BE2C (cell line): ENCODE results near the gene SNHG17.
"Not testable (repeated sequence)": the region's sequence is repeated elsewhere in the genome, so short reads cannot be mapped to it uniquely, and the experiment has no call there.

ENCODE experiments used
- DNase-seq: peaks from one replicate; pipeline ENCODE4 v3.0.0-alpha.2; 2020
- H3K27me3 ChIP-seq: fragments of 250-450 bp; sonication (Bioruptor Pico); 2 replicates; pipeline ENCODE4 v1.5.1; 2020; ENCODE audit warnings: mild to moderate bottlenecking
- H3K36me3 ChIP-seq: fragments of 250-450 bp; sonication (Bioruptor Pico); 2 replicates; pipeline ENCODE4 v1.5.1; 2020; ENCODE audit warnings: mild to moderate bottlenecking
- H3K4me1 ChIP-seq: fragments of 250-450 bp; sonication (Bioruptor Pico); 2 replicates; pipeline ENCODE4 v1.5.1; 2020
- H3K4me3 ChIP-seq: 2 replicates; pipeline ENCODE4 v1.5.1; 2011; ENCODE audit warnings: low read depth, low read length
- H3K9me3 ChIP-seq: fragments of 250-450 bp; sonication (Bioruptor Pico); 2 replicates; pipeline ENCODE4 v1.5.1; 2020
- CTCF ChIP-seq: IDR thresholded peaks from 2 replicates; pipeline ENCODE4 v1.5.1; 2012; ENCODE audit warnings: mild to moderate bottlenecking, low read depth, low read length

Gene SNHG17

GRCh38 chr20:38406476-38406875 is 28.7 kb downstream of the SNHG17 start:
- Histone ChIP-seq H3K36me3 (no peaks in the 10 kb centered on the region; the same call in 1 of the 2 replicates), H3K4me3 (no peak overlapping the region), H3K4me1 (no peaks in the 10 kb centered on the region), H3K9me3 (no peaks in the 10 kb centered on the region), H3K27me3 (no peaks in the 10 kb centered on the region)
- DNase-seq: no peak
- TF ChIP-seq CTCF: no peak

GRCh38 chr20:38405132-38405531 is 30.0 kb downstream of the SNHG17 start:
- no peak for DNase-seq
- Histone ChIP-seq H3K4me1 (no peaks in the 10 kb centered on the region), H3K9me3 (no peaks in the 10 kb centered on the region), H3K4me3 (no peak overlapping the region), H3K36me3 (no peaks in the 10 kb centered on the region; the same call in 1 of the 2 replicates), H3K27me3 (no peaks in the 10 kb centered on the region)
- TF ChIP-seq CTCF: no peak

GRCh38 chr20:38404016-38404415 is 31.1 kb downstream of the SNHG17 start:
- H3K4me1 ChIP-seq: no peaks in the 10 kb centered on the region
- TF ChIP-seq CTCF: no peak
- no peaks in the 10 kb centered on the region for H3K27me3 ChIP-seq
- no peak for DNase-seq
- no peaks in the 10 kb centered on the region; the same call in 1 of the 2 replicates for H3K36me3 ChIP-seq
- no peaks in the 10 kb centered on the region for H3K9me3 ChIP-seq
- H3K4me3 ChIP-seq: no peak overlapping the region

- no peaks in the 10 kb centered on the region for H3K27me3 ChIP-seq
- H3K4me1 ChIP-seq: no peaks in the 10 kb centered on the region
- H3K4me3 ChIP-seq: no peak overlapping the region
- H3K9me3 ChIP-seq: no peaks in the 10 kb centered on the region
- DNase-seq: no peak
- no peaks in the 10 kb centered on the region for H3K36me3 ChIP-seq
- TF ChIP-seq CTCF: no peak
These were observed 32.3 kb downstream of the SNHG17 start for GRCh38 chr20:38402816-38403215.

- no peaks in the 10 kb centered on the region for H3K4me1 ChIP-seq
- no peak overlapping the region for H3K4me3 ChIP-seq
- DNase-seq: no peak
- H3K9me3 ChIP-seq: no peaks in the 10 kb centered on the region
- no peaks in the 10 kb centered on the region for H3K36me3 ChIP-seq
- no peak for TF ChIP-seq CTCF
- H3K27me3 ChIP-seq: no peaks in the 10 kb centered on the region
These were observed 33.0 kb downstream of the SNHG17 start for GRCh38 chr20:38402089-38402488.

GRCh38 chr20:38395751-38396395 is 39.3 kb downstream of the SNHG17 start:
- H3K4me1 ChIP-seq, H3K36me3 ChIP-seq, DNase-seq, H3K27me3 ChIP-seq, H3K9me3 ChIP-seq, H3K4me3 ChIP-seq: not testable (repeated sequence)

GRCh38 chr20:38395165-38395564 is 40.0 kb downstream of the SNHG17 start:
- DNase-seq: no peak
- TF ChIP-seq CTCF: no peak
- no peaks in the 10 kb centered on the region for H3K27me3 ChIP-seq
- no peaks in the 10 kb centered on the region for H3K36me3 ChIP-seq
- no peaks in the 10 kb centered on the region for H3K4me1 ChIP-seq
- no peak overlapping the region for H3K4me3 ChIP-seq
- H3K9me3 ChIP-seq: no peaks in the 10 kb centered on the region
